ENCODE data around the gene ELP4. TPM values are rescaled to one million over a fixed set of nuclear protein-coding genes. Genes with fewer than 3 reads are reported as not detected.

The ELP4 gene
- total and polyA plus RNA-seq, 2 experiments from 2014 or later: 12.3 to 25.1 TPM

GRCh38 chr11:31802000-31802551, 292.5 kb downstream of the ELP4 start:
- H3K4me1 ChIP-seq (ENCODE audit: insufficient read depth): peaks cover 23% of the 10 kb centered on the region
- 18% methylated on average over 6 of the region's 6 CpGs for WGBS (ENCODE audit: low lambda C conversion rate, missing lambda C conversion rate)

GRCh38 chr11:31802609-31802989, 293.0 kb downstream of the ELP4 start:
- H3K79me2 ChIP-seq: no peaks in the 10 kb centered on the region
- DNase-seq (ENCODE audit: low spot score): no peak
- TF ChIP-seq CTCF (IDR thresholded peaks at IDR 0.05; ENCODE audit: poor library complexity): no peak
- peak; percentile 65 for TF ChIP-seq EZH2phosphoT487 (IDR thresholded peaks at IDR 0.05; ENCODE audit: low read depth, severe bottlenecking, unreplicated experiment)
- peak; percentile 69 for TF ChIP-seq EZH2 (IDR thresholded peaks at IDR 0.05; ENCODE audit: borderline replicate concordance)
- 6% methylated on average over 14 of the region's 20 CpGs for WGBS (ENCODE audit: low lambda C conversion rate, missing lambda C conversion rate)
- no peaks in the 10 kb centered on the region for H4K20me1 ChIP-seq (ENCODE audit: insufficient read depth, poor library complexity, severe bottlenecking)
- H3K9me2 ChIP-seq (replicated peaks; ENCODE audit: insufficient read depth): no peaks in the 10 kb centered on the region
- H3K4me1 ChIP-seq (ENCODE audit: insufficient read depth): peaks cover 23% of the 10 kb centered on the region
- H3K27ac ChIP-seq: no peak overlapping the region
- no peak overlapping the region for H2AFZ ChIP-seq
- no peak overlapping the region for H3K4me2 ChIP-seq
- H3K4me3 ChIP-seq: no peak overlapping the region
- H3K9me3 ChIP-seq (ENCODE audit: low read depth): no peaks in the 10 kb centered on the region
- no peaks in the 10 kb centered on the region for H3K36me3 ChIP-seq (replicated peaks; ENCODE audit: insufficient read depth, low read depth)
- H3K27me3 ChIP-seq: peaks cover 100% of the 10 kb centered on the region

More at GRCh38 chr11:31802000-31802551, 292.5 kb downstream of the ELP4 start:
- Histone ChIP-seq H3K4me3 (no peak overlapping the region), H3K9me2 (replicated peaks; ENCODE audit: insufficient read depth) (no peaks in the 10 kb centered on the region), H3K27ac (no peak overlapping the region), H3K27me3 (peaks cover 100% of the 10 kb centered on the region), H3K9me3 (ENCODE audit: low read depth) (no peaks in the 10 kb centered on the region), H3K79me2 (no peaks in the 10 kb centered on the region), H2AFZ (no peak overlapping the region), H3K4me2 (no peak overlapping the region), H4K20me1 (ENCODE audit: insufficient read depth, poor library complexity, severe bottlenecking) (no peaks in the 10 kb centered on the region), H3K36me3 (replicated peaks; ENCODE audit: insufficient read depth, low read depth) (no peaks in the 10 kb centered on the region)
- TF ChIP-seq EZH2 (IDR thresholded peaks at IDR 0.05; ENCODE audit: borderline replicate concordance) (peak; percentile 91), EZH2phosphoT487 (IDR thresholded peaks at IDR 0.05; ENCODE audit: low read depth, severe bottlenecking, unreplicated experiment) (peak; percentile 44), CTCF (IDR thresholded peaks at IDR 0.05; ENCODE audit: poor library complexity) (no peak)
- DNase-seq (ENCODE audit: low spot score): no peak

- H3K27me3 ChIP-seq: peaks cover 100% of the 10 kb centered on the region
- WGBS (ENCODE audit: low lambda C conversion rate, missing lambda C conversion rate): 9% methylated on average over 24 of the region's 24 CpGs
These were observed 293.6 kb downstream of the ELP4 start for GRCh38 chr11:31802990-31803812.

More at GRCh38 chr11:31802990-31803812, 293.6 kb downstream of the ELP4 start:
- Histone ChIP-seq H3K79me2 (no peaks in the 10 kb centered on the region), H3K4me1 (ENCODE audit: insufficient read depth) (peaks cover 19% of the 10 kb centered on the region), H2AFZ (no peak overlapping the region), H3K9me2 (replicated peaks; ENCODE audit: insufficient read depth) (no peaks in the 10 kb centered on the region), H3K4me3 (no peak overlapping the region), H4K20me1 (ENCODE audit: insufficient read depth, poor library complexity, severe bottlenecking) (no peaks in the 10 kb centered on the region), H3K9me3 (ENCODE audit: low read depth) (no peaks in the 10 kb centered on the region), H3K4me2 (no peak overlapping the region), H3K27ac (no peak overlapping the region), H3K36me3 (replicated peaks; ENCODE audit: insufficient read depth, low read depth) (no peaks in the 10 kb centered on the region)
- DNase-seq (ENCODE audit: low spot score): no peak
- no peak for TF ChIP-seq EZH2phosphoT487 (IDR thresholded peaks at IDR 0.05; ENCODE audit: low read depth, severe bottlenecking, unreplicated experiment)
- peak; percentile 65 for TF ChIP-seq EZH2 (IDR thresholded peaks at IDR 0.05; ENCODE audit: borderline replicate concordance)
- TF ChIP-seq CTCF (IDR thresholded peaks at IDR 0.05; ENCODE audit: poor library complexity): no peak
